ENCODE measurements around the gene RNF13. TPM values are rescaled to one million over a fixed set of nuclear protein-coding genes. Genes with fewer than 3 reads are reported as not detected.

RNF13 gene
- total RNA-seq: 10 to 100 TPM; 29.4 to 31.9 (median 30.7) TPM

- H3K27me3 Mint-ChIP-seq (ENCODE audit: low read depth): no peaks in the 10 kb centered on the region
- H3K4me3 Mint-ChIP-seq: peak within 1 kb of the TSS; percentile 98
- peaks cover 3% of the 10 kb centered on the region for H3K36me3 Mint-ChIP-seq (ENCODE audit: insufficient read depth)
- H3K4me1 Mint-ChIP-seq (ENCODE audit: low read depth): peaks cover 43% of the 10 kb centered on the region
- ATAC-seq (peak; percentile 97), DNase-seq (peak; percentile 89)
- H3K9me3 Mint-ChIP-seq: no peaks in the 10 kb centered on the region
Measured at GRCh38 chr3:149812606-149813366, at the start of gene RNF13. Gene RNF13 (plus strand): TSS chr3:149813215. CDS start chr3:149846027, 32,812 bp downstream.

- H3K9me3 Mint-ChIP-seq: no peaks in the 10 kb centered on the region
- no peak for DNase-seq
- no peak overlapping the region for H3K4me3 Mint-ChIP-seq
- no peaks in the 10 kb centered on the region for H3K36me3 Mint-ChIP-seq (ENCODE audit: insufficient read depth)
- H3K4me1 Mint-ChIP-seq (ENCODE audit: low read depth): no peaks in the 10 kb centered on the region
- peaks cover 29% of the 10 kb centered on the region for H3K27me3 Mint-ChIP-seq (ENCODE audit: low read depth)
- no peak for ATAC-seq
Measured at GRCh38 chr3:149763565-149764195, 49.3 kb upstream of the RNF13 start.

- Mint-ChIP-seq H3K4me3 (no peak overlapping the region), H3K4me1 (ENCODE audit: low read depth) (no peaks in the 10 kb centered on the region), H3K36me3 (ENCODE audit: insufficient read depth) (no peaks in the 10 kb centered on the region), H3K9me3 (no peaks in the 10 kb centered on the region), H3K27me3 (ENCODE audit: low read depth) (peaks cover 24% of the 10 kb centered on the region)
- DNase-seq (no peak), ATAC-seq (no peak)
Measured at GRCh38 chr3:149764302-149764701, 48.7 kb upstream of the RNF13 start.

GRCh38 chr3:149765762-149766334 lies 47.2 kb upstream of the RNF13 start:
- no peak for DNase-seq
- ATAC-seq: no peak
- no peaks in the 10 kb centered on the region for H3K36me3 Mint-ChIP-seq (ENCODE audit: insufficient read depth)
- H3K27me3 Mint-ChIP-seq (ENCODE audit: low read depth): peaks cover 19% of the 10 kb centered on the region
- no peaks in the 10 kb centered on the region for H3K4me1 Mint-ChIP-seq (ENCODE audit: low read depth)
- no peak overlapping the region for H3K4me3 Mint-ChIP-seq
- H3K9me3 Mint-ChIP-seq: no peaks in the 10 kb centered on the region

- peaks cover 21% of the 10 kb centered on the region for H3K27me3 Mint-ChIP-seq (ENCODE audit: low read depth)
- H3K4me3 Mint-ChIP-seq: no peak overlapping the region
- ATAC-seq (no peak), DNase-seq (no peak)
- no peaks in the 10 kb centered on the region for H3K4me1 Mint-ChIP-seq (ENCODE audit: low read depth)
- H3K9me3 Mint-ChIP-seq: no peaks in the 10 kb centered on the region
- no peaks in the 10 kb centered on the region for H3K36me3 Mint-ChIP-seq (ENCODE audit: insufficient read depth)
Measured at GRCh38 chr3:149767720-149768119, 45.3 kb upstream of the RNF13 start.

- Mint-ChIP-seq H3K4me3 (no peak overlapping the region), H3K36me3 (ENCODE audit: insufficient read depth) (no peaks in the 10 kb centered on the region), H3K4me1 (ENCODE audit: low read depth) (no peaks in the 10 kb centered on the region), H3K9me3 (no peaks in the 10 kb centered on the region), H3K27me3 (ENCODE audit: low read depth) (peaks cover 21% of the 10 kb centered on the region)
- no peak for DNase-seq
- no peak for ATAC-seq
Measured at GRCh38 chr3:149768704-149769103, 44.3 kb upstream of the RNF13 start.

- no peaks in the 10 kb centered on the region for H3K36me3 Mint-ChIP-seq (ENCODE audit: insufficient read depth)
- H3K9me3 Mint-ChIP-seq: no peaks in the 10 kb centered on the region
- ATAC-seq: no peak
- H3K4me1 Mint-ChIP-seq (ENCODE audit: low read depth): no peaks in the 10 kb centered on the region
- DNase-seq: no peak
- H3K27me3 Mint-ChIP-seq (ENCODE audit: low read depth): peaks cover 13% of the 10 kb centered on the region
- no peak overlapping the region for H3K4me3 Mint-ChIP-seq
Measured at GRCh38 chr3:149770246-149770645, 42.8 kb upstream of the RNF13 start.

- DNase-seq (peak; percentile 20), ATAC-seq (no peak)
- Mint-ChIP-seq H3K36me3 (ENCODE audit: insufficient read depth) (no peaks in the 10 kb centered on the region), H3K4me3 (no peak overlapping the region), H3K27me3 (ENCODE audit: low read depth) (peaks cover 8% of the 10 kb centered on the region), H3K4me1 (ENCODE audit: low read depth) (no peaks in the 10 kb centered on the region), H3K9me3 (no peaks in the 10 kb centered on the region)
Measured at GRCh38 chr3:149771652-149772271, 41.3 kb upstream of the RNF13 start.

GRCh38 chr3:149772861-149773260 lies 40.2 kb upstream of the RNF13 start:
- Mint-ChIP-seq H3K9me3 (no peaks in the 10 kb centered on the region), H3K36me3 (ENCODE audit: insufficient read depth) (no peaks in the 10 kb centered on the region), H3K4me3 (no peak overlapping the region), H3K27me3 (ENCODE audit: low read depth) (peaks cover 10% of the 10 kb centered on the region), H3K4me1 (ENCODE audit: low read depth) (no peaks in the 10 kb centered on the region)
- ATAC-seq: no peak
- DNase-seq: no peak

GRCh38 chr3:149776170-149776569 lies 36.8 kb upstream of the RNF13 start:
- Mint-ChIP-seq H3K4me1 (ENCODE audit: low read depth) (no peaks in the 10 kb centered on the region), H3K36me3 (ENCODE audit: insufficient read depth) (no peaks in the 10 kb centered on the region), H3K9me3 (no peaks in the 10 kb centered on the region), H3K27me3 (ENCODE audit: low read depth) (peaks cover 8% of the 10 kb centered on the region), H3K4me3 (no peak overlapping the region)
- DNase-seq (no peak), ATAC-seq (no peak)

- Mint-ChIP-seq H3K4me3 (no peak overlapping the region), H3K27me3 (ENCODE audit: low read depth) (peaks cover 3% of the 10 kb centered on the region), H3K4me1 (ENCODE audit: low read depth) (peaks cover 7% of the 10 kb centered on the region), H3K36me3 (ENCODE audit: insufficient read depth) (no peaks in the 10 kb centered on the region), H3K9me3 (no peaks in the 10 kb centered on the region)
- ATAC-seq (no peak), DNase-seq (no peak)
Measured at GRCh38 chr3:149777414-149778214, 35.4 kb upstream of the RNF13 start.

GRCh38 chr3:149781211-149781610 lies 31.8 kb upstream of the RNF13 start:
- Mint-ChIP-seq H3K4me3 (no peak overlapping the region), H3K9me3 (no peaks in the 10 kb centered on the region), H3K4me1 (ENCODE audit: low read depth) (peaks cover 7% of the 10 kb centered on the region), H3K36me3 (ENCODE audit: insufficient read depth) (no peaks in the 10 kb centered on the region), H3K27me3 (ENCODE audit: low read depth) (peaks cover 10% of the 10 kb centered on the region)
- no peak for ATAC-seq
- no peak for DNase-seq

- H3K9me3 Mint-ChIP-seq: no peaks in the 10 kb centered on the region
- H3K36me3 Mint-ChIP-seq (ENCODE audit: insufficient read depth): no peaks in the 10 kb centered on the region
- ATAC-seq: no peak
- H3K27me3 Mint-ChIP-seq (ENCODE audit: low read depth): peaks cover 15% of the 10 kb centered on the region
- no peak overlapping the region for H3K4me3 Mint-ChIP-seq
- H3K4me1 Mint-ChIP-seq (ENCODE audit: low read depth): peaks cover 7% of the 10 kb centered on the region
- no peak for DNase-seq
Measured at GRCh38 chr3:149781741-149782140, 31.3 kb upstream of the RNF13 start.

- ATAC-seq: no peak
- no peaks in the 10 kb centered on the region for H3K9me3 Mint-ChIP-seq
- peaks cover 25% of the 10 kb centered on the region for H3K27me3 Mint-ChIP-seq (ENCODE audit: low read depth)
- H3K4me1 Mint-ChIP-seq (ENCODE audit: low read depth): peaks cover 7% of the 10 kb centered on the region
- no peak overlapping the region for H3K4me3 Mint-ChIP-seq
- no peaks in the 10 kb centered on the region for H3K36me3 Mint-ChIP-seq (ENCODE audit: insufficient read depth)
- DNase-seq: no peak
Measured at GRCh38 chr3:149783576-149783975, 29.4 kb upstream of the RNF13 start.

Data from activated T-cell treated with anti-CD3 and anti-CD28 coated beads, Interleukin-2, amount 50 U/mL, for 4 hours (primary cell).